GM21737 (cell line): Measurements from ENCODE around the gene GAGE2A.
"Not testable (repeated sequence)": the region's sequence is repeated elsewhere in the genome, so short reads cannot be mapped to it uniquely, and the experiment has no call there.

Experiments
- ATAC-seq: cut with Tn5 transposase; IDR thresholded peaks from one replicate; pipeline ENCODE4 v1.9.1; 2021; ENCODE audit warnings: mild to moderate bottlenecking, moderate library complexity; ENCODE audit not compliant: unreplicated experiment

Gene GAGE2A

GRCh38 chrX:49589196-49589595, at the start of gene GAGE2A:
TSS of gene GAGE2A (plus strand) at chrX:49589496. CDS start at chrX:49590651, 1,155 bp downstream.
- ATAC-seq, result not testable (repeated sequence)

GRCh38 chrX:49541433-49541832, 47.9 kb upstream of the GAGE2A start, which contains the start of gene GAGE12D:
TSS of gene GAGE12D (plus strand) at chrX:49541733. CDS start at chrX:49542888, 1,155 bp downstream.
- not testable (repeated sequence) for ATAC-seq

- ATAC-seq, result not testable (repeated sequence)
Observed at GRCh38 chrX:49550989-49551388, 38.3 kb upstream of the GAGE2A start, which contains the start of gene GAGE12E. TSS of gene GAGE12E (plus strand) at chrX:49551289. CDS start at chrX:49552444, 1,155 bp downstream.

GRCh38 chrX:49560542-49560941, 28.8 kb upstream of the GAGE2A start, which contains the start of gene GAGE12F:
TSS of gene GAGE12F (plus strand) at chrX:49560842. CDS start at chrX:49561997, 1,155 bp downstream.
- not testable (repeated sequence) for ATAC-seq

GRCh38 chrX:49568728-49569127, 20.6 kb upstream of the GAGE2A start:
- ATAC-seq, result not testable (repeated sequence)

- ATAC-seq, result not testable (repeated sequence)
Observed at GRCh38 chrX:49569152-49569551, 20.1 kb upstream of the GAGE2A start.

GRCh38 chrX:49570100-49570499, 19.2 kb upstream of the GAGE2A start, which contains the start of gene GAGE12G:
TSS of gene GAGE12G (plus strand) at chrX:49570400. CDS start at chrX:49571555, 1,155 bp downstream.
- not testable (repeated sequence) for ATAC-seq

GRCh38 chrX:49579649-49580048, 9.6 kb upstream of the GAGE2A start, which contains the start of gene GAGE12H:
TSS of gene GAGE12H (plus strand) at chrX:49579949. CDS start at chrX:49581104, 1,155 bp downstream.
- ATAC-seq, result not testable (repeated sequence)

- ATAC-seq, result not testable (repeated sequence)
Observed at GRCh38 chrX:49589769-49590478, 628 bp downstream of the GAGE2A start.

GRCh38 chrX:49590488-49590887, 1.2 kb downstream of the GAGE2A start:
- not testable (repeated sequence) for ATAC-seq

- ATAC-seq, result not testable (repeated sequence)
Observed at GRCh38 chrX:49598720-49599119, 9.4 kb downstream of the GAGE2A start, which contains the start of gene GAGE1. TSS of gene GAGE1 (plus strand) at chrX:49599020. CDS start at chrX:49600175, 1,155 bp downstream.

GRCh38 chrX:49610718-49611310, 21.5 kb downstream of the GAGE2A start:
- ATAC-seq, result no peak

- no peak for ATAC-seq
Observed at GRCh38 chrX:49618574-49618973, 29.3 kb downstream of the GAGE2A start.

- no peak for ATAC-seq
Observed at GRCh38 chrX:49627086-49627777, 37.9 kb downstream of the GAGE2A start.

GRCh38 chrX:49644991-49645637, 55.8 kb downstream of the GAGE2A start:
- ATAC-seq, result no peak
